ENCODE data around the gene SMYD3.

Gene SMYD3

DNA sequence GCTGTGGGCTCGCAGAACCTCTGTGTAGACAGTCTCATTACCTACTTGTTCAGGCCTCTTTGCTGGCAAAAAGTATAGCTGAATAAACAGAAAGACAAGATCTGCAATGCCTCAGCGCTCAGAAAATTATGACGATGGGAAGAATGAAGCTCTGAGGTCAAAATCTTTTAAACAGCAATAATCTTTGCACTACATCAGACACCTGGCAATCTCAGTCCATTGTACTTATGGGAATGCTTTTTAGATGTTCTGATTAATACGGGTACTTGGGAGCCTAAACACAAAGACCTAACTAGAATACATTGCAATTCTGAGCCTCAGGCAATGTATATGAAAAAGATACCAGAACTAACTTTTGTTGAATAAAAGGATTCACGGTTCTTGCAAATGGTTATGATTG is 410.7 kb downstream of the SMYD3 start:
- TF ChIP-seq ZFX (IDR thresholded peaks at IDR 0.05) = no peak
- TF ChIP-seq, protein P1, sequence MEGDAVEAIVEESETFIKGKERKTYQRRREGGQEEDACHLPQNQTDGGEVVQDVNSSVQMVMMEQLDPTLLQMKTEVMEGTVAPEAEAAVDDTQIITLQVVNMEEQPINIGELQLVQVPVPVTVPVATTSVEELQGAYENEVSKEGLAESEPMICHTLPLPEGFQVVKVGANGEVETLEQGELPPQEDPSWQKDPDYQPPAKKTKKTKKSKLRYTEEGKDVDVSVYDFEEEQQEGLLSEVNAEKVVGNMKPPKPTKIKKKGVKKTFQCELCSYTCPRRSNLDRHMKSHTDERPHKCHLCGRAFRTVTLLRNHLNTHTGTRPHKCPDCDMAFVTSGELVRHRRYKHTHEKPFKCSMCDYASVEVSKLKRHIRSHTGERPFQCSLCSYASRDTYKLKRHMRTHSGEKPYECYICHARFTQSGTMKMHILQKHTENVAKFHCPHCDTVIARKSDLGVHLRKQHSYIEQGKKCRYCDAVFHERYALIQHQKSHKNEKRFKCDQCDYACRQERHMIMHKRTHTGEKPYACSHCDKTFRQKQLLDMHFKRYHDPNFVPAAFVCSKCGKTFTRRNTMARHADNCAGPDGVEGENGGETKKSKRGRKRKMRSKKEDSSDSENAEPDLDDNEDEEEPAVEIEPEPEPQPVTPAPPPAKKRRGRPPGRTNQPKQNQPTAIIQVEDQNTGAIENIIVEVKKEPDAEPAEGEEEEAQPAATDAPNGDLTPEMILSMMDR (conservative IDR thresholded peaks at IDR 0.05) = no peak
- H3K27ac ChIP-seq = no peak overlapping the region

DNA sequence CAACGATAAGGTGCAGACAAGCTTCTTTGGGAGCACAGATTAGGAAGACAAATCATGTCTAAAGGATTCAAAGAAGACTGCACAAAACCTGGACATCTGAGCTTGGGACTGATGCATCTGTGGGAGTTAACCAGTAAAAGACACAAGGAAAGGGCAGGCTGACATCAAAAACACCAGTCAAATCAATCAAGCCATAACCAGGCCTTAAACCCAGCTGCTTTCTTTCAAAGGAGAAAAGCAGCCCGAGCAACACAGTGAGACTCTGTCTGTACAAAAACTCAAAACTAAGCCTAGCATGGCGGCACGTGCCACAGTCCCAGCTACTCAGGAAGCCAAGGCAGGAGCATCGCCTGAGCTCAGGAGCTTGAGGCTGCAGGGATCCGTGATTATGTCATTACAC is 411.6 kb downstream of the SMYD3 start:
- TF ChIP-seq ZFX (IDR thresholded peaks at IDR 0.05) = no peak
- TF ChIP-seq, protein P1 (conservative IDR thresholded peaks at IDR 0.05) = no peak
- H3K27ac ChIP-seq = no peak overlapping the region

DNA sequence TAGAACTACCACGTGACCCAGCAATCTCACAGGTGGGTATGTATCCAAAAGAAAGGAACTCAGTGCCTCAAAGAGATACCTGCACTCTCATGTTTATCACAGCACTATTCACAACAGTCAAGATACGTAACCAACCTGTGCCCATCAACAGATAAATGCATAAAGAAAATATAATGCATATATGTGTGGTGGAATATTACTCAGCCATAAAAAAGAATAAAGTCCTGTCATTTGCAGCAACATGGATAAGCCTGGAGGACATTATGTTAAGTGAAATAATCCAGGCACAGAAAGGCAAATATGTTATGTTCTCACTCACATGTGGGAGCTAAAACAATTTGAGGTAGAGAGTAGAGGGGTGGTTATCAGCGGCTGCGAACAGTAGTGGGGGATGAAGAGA is 413.8 kb downstream of the SMYD3 start:
- TF ChIP-seq, protein P1 (conservative IDR thresholded peaks at IDR 0.05) = no peak
- TF ChIP-seq ZFX (IDR thresholded peaks at IDR 0.05) = no peak

DNA sequence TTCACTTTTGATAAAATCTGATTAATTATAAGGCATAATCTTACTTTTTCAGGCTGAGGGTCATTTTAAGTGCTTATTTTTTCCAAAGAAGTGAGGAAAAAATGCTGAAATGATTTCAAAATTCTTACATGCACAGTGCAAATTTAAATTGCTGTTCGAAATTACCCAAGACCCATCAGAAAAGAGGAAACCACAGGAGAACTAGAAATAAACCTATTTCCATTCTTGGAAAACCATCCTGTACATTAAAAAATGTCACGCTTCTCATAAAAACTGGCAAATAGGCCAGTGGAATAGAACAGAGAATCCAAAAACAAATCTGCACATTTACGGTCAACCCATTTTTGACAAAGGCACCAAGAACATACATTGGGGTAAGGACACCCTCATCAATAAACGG is 414.9 kb downstream of the SMYD3 start:
- H3K27ac ChIP-seq = no peak overlapping the region
- TF ChIP-seq, protein P1 (conservative IDR thresholded peaks at IDR 0.05) = no peak
- TF ChIP-seq ZFX (IDR thresholded peaks at IDR 0.05) = no peak

More for the DNA sequence above, 413.8 kb downstream of the SMYD3 start:
- H3K27ac ChIP-seq = no peak overlapping the region

DNA sequence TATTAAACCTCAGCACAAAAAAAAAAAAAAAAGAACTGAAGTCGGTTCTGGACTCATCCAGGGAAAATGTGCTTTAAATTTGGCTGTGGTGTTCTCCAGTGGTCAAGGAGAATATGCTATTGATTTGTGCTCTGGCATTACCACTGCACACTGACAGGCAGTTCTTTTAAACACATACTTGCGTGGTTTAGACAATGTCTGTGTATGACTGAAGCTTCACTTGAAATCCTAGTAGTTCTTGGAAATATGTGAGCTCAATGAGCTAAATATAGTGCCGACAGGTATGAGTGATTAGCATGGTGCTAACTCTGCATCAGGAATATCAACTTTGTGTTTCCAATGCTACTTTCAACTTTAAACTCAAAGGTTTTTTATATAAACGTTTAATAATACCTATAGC is 415.6 kb downstream of the SMYD3 start:
- TF ChIP-seq ZFX (IDR thresholded peaks at IDR 0.05) = no peak
- TF ChIP-seq, protein P1 (conservative IDR thresholded peaks at IDR 0.05) = no peak

DNA sequence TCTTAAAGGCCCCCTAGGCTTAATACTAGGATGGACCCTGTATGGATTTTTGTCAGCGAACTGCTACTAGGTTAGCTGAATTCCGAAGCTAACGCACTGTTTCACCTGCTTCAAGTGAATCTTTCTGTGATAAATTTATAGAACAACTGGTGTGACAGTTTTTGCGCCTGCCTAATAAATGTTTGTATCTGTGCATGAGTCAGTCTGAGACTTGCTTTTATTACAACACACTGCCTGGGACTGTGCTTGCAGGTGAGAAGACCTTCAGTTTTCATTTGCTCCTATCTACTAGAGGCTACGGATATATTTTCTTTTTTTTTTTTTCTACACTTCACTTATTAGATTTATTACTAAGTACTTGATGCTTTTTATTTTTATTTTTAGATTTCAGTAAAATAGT is 420.9 kb downstream of the SMYD3 start:
- TF ChIP-seq ZFX (IDR thresholded peaks at IDR 0.05) = no peak
- TF ChIP-seq, protein P1 (conservative IDR thresholded peaks at IDR 0.05) = no peak
- no peak overlapping the region for H3K27ac ChIP-seq

More for the DNA sequence above, 415.6 kb downstream of the SMYD3 start:
- no peak overlapping the region for H3K27ac ChIP-seq

DNA sequence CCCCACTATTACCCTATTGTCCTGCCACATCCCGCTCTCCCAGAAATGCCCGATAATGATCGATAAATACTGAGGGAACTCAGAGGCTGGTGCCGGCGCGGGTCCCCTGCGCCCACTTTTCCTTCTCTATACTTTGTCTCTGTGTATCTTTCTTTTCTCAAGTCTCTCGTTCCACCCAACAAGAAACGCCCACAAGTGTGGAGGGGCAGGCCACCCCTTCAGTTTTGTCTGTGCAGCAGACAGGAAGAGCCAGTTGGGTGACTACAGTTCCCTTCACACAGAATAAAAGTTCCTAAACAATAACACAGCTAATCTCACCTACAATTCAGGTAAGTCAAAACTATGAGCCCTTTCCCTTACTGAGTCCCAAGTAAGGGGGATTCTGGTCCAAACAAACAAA is 423.7 kb downstream of the SMYD3 start:
- no peak overlapping the region for H3K27ac ChIP-seq
- TF ChIP-seq, protein P1 (conservative IDR thresholded peaks at IDR 0.05) = no peak
- TF ChIP-seq ZFX (IDR thresholded peaks at IDR 0.05) = no peak

Data from C4-2B (cell line).